ENCODE results near the gene ROM1. TPM values are rescaled to one million over a fixed set of nuclear protein-coding genes. Genes with fewer than 3 reads are reported as not detected.
A peak's percentile ranks its signal among the peaks of the same experiment; 100 is the strongest.
"Not testable (repeated sequence)": the region's sequence is repeated elsewhere in the genome, so short reads cannot be mapped to it uniquely, and the experiment has no call there.

The ROM1 gene
- total RNA-seq, 1 donor from 2014 or later, result 2.0 TPM

- intact Hi-C loops (cut with micrococcal nuclease), result no loop called here
- Histone ChIP-seq H3K36me3 (peaks cover 34% of the 10 kb centered on the region), H3K4me1 (peaks cover 56% of the 10 kb centered on the region), H3K27ac (replicated peaks) (no peak overlapping the region), H3K27me3 (ENCODE audit: low read depth) (no peaks in the 10 kb centered on the region), H3K9me3 (replicated peaks) (no peaks in the 10 kb centered on the region), H3K4me3 (no peak overlapping the region)
- no peak for TF ChIP-seq CTCF (IDR thresholded peaks at IDR 0.05; ENCODE audit: borderline replicate concordance)
- DNase-seq, result no peak
Measured at GRCh38 chr11:62648967-62649364, 35.9 kb downstream of the ROM1 start.

GRCh38 chr11:62649486-62649885 is 36.4 kb downstream of the ROM1 start:
- TF ChIP-seq CTCF (IDR thresholded peaks at IDR 0.05; ENCODE audit: borderline replicate concordance), result no peak
- intact Hi-C loops (cut with micrococcal nuclease), result no loop called here
- Histone ChIP-seq H3K9me3 (replicated peaks) (no peaks in the 10 kb centered on the region), H3K27ac (replicated peaks) (no peak overlapping the region), H3K4me1 (peaks cover 51% of the 10 kb centered on the region), H3K36me3 (peaks cover 29% of the 10 kb centered on the region), H3K4me3 (no peak overlapping the region), H3K27me3 (ENCODE audit: low read depth) (no peaks in the 10 kb centered on the region)
- DNase-seq, result no peak

- DNase-seq; H3K27ac ChIP-seq (replicated peaks); intact Hi-C loops (cut with micrococcal nuclease); H3K27me3 ChIP-seq (ENCODE audit: low read depth); H3K4me3 ChIP-seq; H3K9me3 ChIP-seq (replicated peaks): not testable (repeated sequence)
- peaks cover 27% of the 10 kb centered on the region for H3K36me3 ChIP-seq
- H3K4me1 ChIP-seq, result peaks cover 43% of the 10 kb centered on the region
Measured at GRCh38 chr11:62650283-62650682, 37.2 kb downstream of the ROM1 start.

GRCh38 chr11:62652161-62653006 is 39.3 kb downstream of the ROM1 start:
- H3K27ac ChIP-seq (replicated peaks), result peak overlapping the region; percentile 92
- no peak for DNase-seq
- H3K36me3 ChIP-seq, result peaks cover 25% of the 10 kb centered on the region
- intact Hi-C loops (cut with micrococcal nuclease), result no loop called here
- H3K9me3 ChIP-seq (replicated peaks), result no peaks in the 10 kb centered on the region
- peaks cover 24% of the 10 kb centered on the region for H3K4me1 ChIP-seq
- TF ChIP-seq CTCF (IDR thresholded peaks at IDR 0.05; ENCODE audit: borderline replicate concordance), result no peak
- no peaks in the 10 kb centered on the region for H3K27me3 ChIP-seq (ENCODE audit: low read depth)
- peak overlapping the region; percentile 86 for H3K4me3 ChIP-seq

- TF ChIP-seq CTCF (IDR thresholded peaks at IDR 0.05; ENCODE audit: borderline replicate concordance), result no peak
- Histone ChIP-seq H3K27me3 (ENCODE audit: low read depth) (no peaks in the 10 kb centered on the region), H3K27ac (replicated peaks) (no peak overlapping the region), H3K9me3 (replicated peaks) (no peaks in the 10 kb centered on the region), H3K36me3 (peaks cover 6% of the 10 kb centered on the region), H3K4me3 (no peak overlapping the region), H3K4me1 (peaks cover 21% of the 10 kb centered on the region)
- no peak for DNase-seq
- intact Hi-C loops (cut with micrococcal nuclease), result no loop called here
Measured at GRCh38 chr11:62654297-62654696, 41.2 kb downstream of the ROM1 start.

GRCh38 chr11:62656796-62657429 is 43.9 kb downstream of the ROM1 start:
- no peaks in the 10 kb centered on the region for H3K27me3 ChIP-seq (ENCODE audit: low read depth)
- DNase-seq, result no peak
- intact Hi-C loops (cut with micrococcal nuclease), result no loop called here
- TF ChIP-seq CTCF (IDR thresholded peaks at IDR 0.05; ENCODE audit: borderline replicate concordance), result no peak
- no peak overlapping the region for H3K4me3 ChIP-seq
- no peak overlapping the region for H3K27ac ChIP-seq (replicated peaks)
- peaks cover 1% of the 10 kb centered on the region for H3K36me3 ChIP-seq
- H3K9me3 ChIP-seq (replicated peaks), result no peaks in the 10 kb centered on the region
- peaks cover 12% of the 10 kb centered on the region for H3K4me1 ChIP-seq
